HepG2 (cell line): Measurements from ENCODE around the gene CDC42BPG.

Source experiments
- JUND ChIP-seq: sonication (generic); formaldehyde crosslinking; IDR thresholded peaks from 2 replicates; pipeline ENCODE4 v1.8.0; 2022; ENCODE audit warnings: mild to moderate bottlenecking, missing genetic modification reagents
- MAFK ChIP-seq, 2 experiments: IDR thresholded peaks in 1 of 2; conservative IDR thresholded peaks in 1 of 2; 2 replicates each; pipeline ENCODE4 v1.6.1; 2011; ENCODE audit warnings: improper control_type of control experiment in 2 of 2, low read length in 2 of 2
- MYNN ChIP-seq: sonication (generic); formaldehyde crosslinking; IDR thresholded peaks from 2 replicates; pipeline ENCODE4 v1.4.0; 2020; ENCODE audit warnings: mild to moderate bottlenecking, low read depth, missing genetic modification reagents
- NFATC3 ChIP-seq: sonication (generic); formaldehyde crosslinking; IDR thresholded peaks from 2 replicates; pipeline ENCODE4 v1.5.1; 2020; ENCODE audit warnings: mild to moderate bottlenecking, missing genetic modification reagents
- TF ChIP-seq, protein P1 (sequence below): IDR thresholded peaks from 2 replicates; pipeline ENCODE4 v1.6.1; 2012; ENCODE audit warnings: inconsistent platforms
- TF ChIP-seq, protein P2 (sequence below): sonication (generic); formaldehyde crosslinking; IDR thresholded peaks from 2 replicates; pipeline ENCODE4 v1.4.0; 2020; ENCODE audit warnings: missing genetic modification reagents

DNA sequence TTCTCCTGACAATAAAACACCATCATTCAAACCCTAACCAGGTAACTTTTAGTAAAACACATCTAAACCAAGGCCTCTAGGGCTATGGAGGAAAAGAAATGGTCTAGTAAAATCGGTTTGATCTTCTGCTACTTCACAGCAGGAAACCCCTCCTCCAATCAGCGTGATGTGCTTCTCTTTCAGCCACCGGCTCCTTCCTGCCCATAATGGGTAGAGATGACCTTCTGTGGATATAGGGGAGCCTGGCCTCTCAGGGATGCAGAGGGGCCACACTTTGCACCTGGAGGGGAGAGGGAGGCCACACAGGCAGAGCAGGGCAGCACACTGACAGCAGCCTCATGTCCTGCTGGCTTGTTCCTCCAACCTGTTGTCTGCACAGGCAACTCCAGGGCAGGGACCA, 27.0 kb upstream of the CDC42BPG start:
- TF ChIP-seq NFATC3 (CRISPR knock-in tag), result no peak
- no peak for TF ChIP-seq JUND
- TF ChIP-seq MYNN (CRISPR knock-in tag), result no peak
- no peak for TF ChIP-seq MAFK (conservative IDR thresholded peaks at IDR 0.05 in 1 of 2, IDR thresholded peaks at IDR 0.05 in 1 of 2; ENCODE audit: low read length in 2 of 2)
- TF ChIP-seq, protein P1, sequence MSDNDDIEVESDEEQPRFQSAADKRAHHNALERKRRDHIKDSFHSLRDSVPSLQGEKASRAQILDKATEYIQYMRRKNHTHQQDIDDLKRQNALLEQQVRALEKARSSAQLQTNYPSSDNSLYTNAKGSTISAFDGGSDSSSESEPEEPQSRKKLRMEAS, result no peak
- TF ChIP-seq, protein P2, sequence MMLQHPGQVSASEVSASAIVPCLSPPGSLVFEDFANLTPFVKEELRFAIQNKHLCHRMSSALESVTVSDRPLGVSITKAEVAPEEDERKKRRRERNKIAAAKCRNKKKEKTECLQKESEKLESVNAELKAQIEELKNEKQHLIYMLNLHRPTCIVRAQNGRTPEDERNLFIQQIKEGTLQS (CRISPR knock-in tag), result no peak
